WERI-Rb-1 (cell line): ENCODE data around the gene MEGF8.

Source experiments
- DNase-seq: peaks from one replicate; pipeline ENCODE4 v3.0.0-alpha.2; 2020
- H3K27ac ChIP-seq: fragments of 250-450 bp; sonication (Bioruptor Pico); 2 replicates; pipeline ENCODE4 v1.5.1; 2020; ENCODE audit warnings: mild to moderate bottlenecking, moderate library complexity
- H3K27me3 ChIP-seq: fragments of 250-450 bp; sonication (Bioruptor Pico); 2 replicates; pipeline ENCODE4 v1.5.1; 2021; ENCODE audit warnings: mild to moderate bottlenecking, low read depth, moderate library complexity; ENCODE audit not compliant: insufficient read depth, severe bottlenecking
- H3K36me3 ChIP-seq: fragments of 250-450 bp; sonication (Bioruptor Pico); 2 replicates; pipeline ENCODE4 v1.5.1; 2020; ENCODE audit warnings: mild to moderate bottlenecking, moderate library complexity
- H3K4me3 ChIP-seq: 2 replicates; pipeline ENCODE4 v1.5.1; 2011; ENCODE audit warnings: low read depth, mild to moderate bottlenecking, control low read depth, low read length
- H3K9me3 ChIP-seq: fragments of 250-450 bp; sonication (Bioruptor Pico); 2 replicates; pipeline ENCODE4 v1.5.1; 2021; ENCODE audit warnings: mild to moderate bottlenecking, moderate library complexity; ENCODE audit not compliant: severe bottlenecking
- TF ChIP-seq, protein P1 (sequence below): IDR thresholded peaks from 2 replicates; pipeline ENCODE4 v1.5.1; 2011; ENCODE audit warnings: low read depth, mild to moderate bottlenecking, control low read depth, inconsistent platforms, low read length

MEGF8 gene

DNA sequence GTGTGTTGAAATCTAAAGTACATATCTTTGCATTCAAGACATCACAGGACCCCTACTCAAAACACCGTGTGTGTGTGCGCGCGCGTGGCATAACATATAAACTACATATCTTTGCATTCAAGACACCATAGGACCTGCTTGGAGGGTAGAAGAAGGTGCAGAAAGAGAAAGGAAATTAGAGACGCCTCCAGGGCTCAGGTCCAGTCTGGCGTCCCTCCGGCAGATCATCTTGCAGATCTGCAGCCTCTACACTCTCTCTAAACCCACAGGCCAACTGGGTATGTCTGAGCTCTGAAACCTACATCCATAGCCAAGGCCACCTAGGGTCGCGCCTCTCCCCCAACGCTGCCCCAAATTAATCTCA is 22.4 kb upstream of the MEGF8 start:
- Histone ChIP-seq H3K27ac (peak overlapping the region; percentile 92), H3K4me3 (peak overlapping the region; percentile 43), H3K9me3 (no peaks in the 10 kb centered on the region), H3K36me3 (peaks cover 22% of the 10 kb centered on the region), H3K27me3 (no peaks in the 10 kb centered on the region)
- TF ChIP-seq, protein P1, sequence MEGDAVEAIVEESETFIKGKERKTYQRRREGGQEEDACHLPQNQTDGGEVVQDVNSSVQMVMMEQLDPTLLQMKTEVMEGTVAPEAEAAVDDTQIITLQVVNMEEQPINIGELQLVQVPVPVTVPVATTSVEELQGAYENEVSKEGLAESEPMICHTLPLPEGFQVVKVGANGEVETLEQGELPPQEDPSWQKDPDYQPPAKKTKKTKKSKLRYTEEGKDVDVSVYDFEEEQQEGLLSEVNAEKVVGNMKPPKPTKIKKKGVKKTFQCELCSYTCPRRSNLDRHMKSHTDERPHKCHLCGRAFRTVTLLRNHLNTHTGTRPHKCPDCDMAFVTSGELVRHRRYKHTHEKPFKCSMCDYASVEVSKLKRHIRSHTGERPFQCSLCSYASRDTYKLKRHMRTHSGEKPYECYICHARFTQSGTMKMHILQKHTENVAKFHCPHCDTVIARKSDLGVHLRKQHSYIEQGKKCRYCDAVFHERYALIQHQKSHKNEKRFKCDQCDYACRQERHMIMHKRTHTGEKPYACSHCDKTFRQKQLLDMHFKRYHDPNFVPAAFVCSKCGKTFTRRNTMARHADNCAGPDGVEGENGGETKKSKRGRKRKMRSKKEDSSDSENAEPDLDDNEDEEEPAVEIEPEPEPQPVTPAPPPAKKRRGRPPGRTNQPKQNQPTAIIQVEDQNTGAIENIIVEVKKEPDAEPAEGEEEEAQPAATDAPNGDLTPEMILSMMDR = no peak
- DNase-seq = no peak

DNA sequence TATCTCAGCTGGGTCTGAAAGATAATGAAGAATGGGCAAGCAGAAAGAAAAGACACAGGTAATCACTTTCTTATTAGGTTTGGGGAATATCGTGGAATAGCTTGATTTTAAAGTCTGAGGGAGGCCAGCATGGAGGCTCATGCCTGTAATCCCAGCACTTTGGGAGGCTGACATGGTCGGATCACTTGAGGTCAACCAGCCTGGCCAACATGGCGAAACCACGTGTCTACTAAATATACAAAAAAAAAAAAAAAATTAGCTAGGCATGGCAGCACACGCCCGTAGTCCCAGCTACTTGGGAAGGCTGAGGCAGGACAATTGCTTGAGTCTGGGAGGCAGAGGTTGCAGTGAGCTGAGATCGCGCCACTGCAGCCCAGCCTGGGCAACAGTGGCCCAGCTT is 21.6 kb upstream of the MEGF8 start:
- H3K9me3 ChIP-seq = no peaks in the 10 kb centered on the region
- no peak for DNase-seq
- H3K27me3 ChIP-seq = no peaks in the 10 kb centered on the region
- peak overlapping the region; percentile 92; the same call in 1 of the 2 replicates for H3K27ac ChIP-seq
- peaks cover 17% of the 10 kb centered on the region for H3K36me3 ChIP-seq
- no peak overlapping the region for H3K4me3 ChIP-seq
- TF ChIP-seq, protein P1 = no peak

DNA sequence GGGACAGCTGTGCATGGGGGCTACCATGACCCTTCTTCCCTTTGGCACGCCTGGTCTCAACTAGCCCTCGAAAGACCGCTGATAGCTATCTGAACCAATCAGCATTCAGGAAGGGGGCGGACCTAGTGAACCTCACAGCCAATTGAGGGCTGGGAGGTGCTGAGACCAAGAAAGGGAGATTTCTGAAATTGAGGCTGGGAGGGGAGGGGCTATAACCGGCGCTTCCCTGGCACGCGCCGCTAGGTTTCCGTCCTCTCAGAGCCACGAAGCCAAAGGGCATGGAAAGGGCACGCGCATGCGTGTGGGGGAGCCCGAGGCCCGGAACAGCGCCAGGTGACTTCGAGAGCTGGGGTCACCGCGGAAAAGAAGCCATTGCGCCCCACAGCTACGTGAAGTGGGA is 18.8 kb upstream of the MEGF8 start:
- no peaks in the 10 kb centered on the region for H3K27me3 ChIP-seq

GRCh38 chr19:42309686-42310085 is 15.7 kb upstream of the MEGF8 start:
- no peak for DNase-seq
- Histone ChIP-seq H3K9me3 (no peaks in the 10 kb centered on the region), H3K27me3 (no peaks in the 10 kb centered on the region), H3K4me3 (no peak overlapping the region), H3K27ac (no peak overlapping the region), H3K36me3 (no peaks in the 10 kb centered on the region)
- TF ChIP-seq, protein P1 = no peak

More for the DNA sequence above, 18.8 kb upstream of the MEGF8 start:
- no peak for DNase-seq
- TF ChIP-seq, protein P1 = no peak
- Histone ChIP-seq H3K27ac (no peak overlapping the region), H3K36me3 (no peaks in the 10 kb centered on the region; the same call in 1 of the 2 replicates), H3K9me3 (no peaks in the 10 kb centered on the region), H3K4me3 (no peak overlapping the region)

DNA sequence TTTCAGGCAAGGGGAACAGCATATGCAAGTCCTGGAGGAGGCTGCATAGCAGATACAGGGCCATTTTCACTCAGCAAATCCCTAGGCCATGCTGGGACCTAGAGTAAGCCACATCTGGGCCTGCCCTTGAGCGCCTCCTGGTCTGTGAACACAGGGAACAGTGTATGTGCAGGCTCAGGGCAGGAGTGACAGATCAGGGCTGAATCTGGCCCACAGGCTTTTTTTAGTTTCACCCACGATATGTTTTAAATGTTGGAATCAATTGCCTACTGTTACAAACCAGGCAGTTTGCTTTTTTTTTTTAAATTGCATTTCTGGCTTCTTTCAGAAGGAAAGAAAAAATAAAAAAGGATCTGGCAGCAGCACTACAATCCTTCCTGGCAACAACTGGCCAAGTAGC is 13.8 kb upstream of the MEGF8 start:
- no peaks in the 10 kb centered on the region for H3K9me3 ChIP-seq
- H3K36me3 ChIP-seq = peaks cover 4% of the 10 kb centered on the region; the same call in 1 of the 2 replicates
- DNase-seq = peak; percentile 48
- H3K27me3 ChIP-seq = no peaks in the 10 kb centered on the region
- TF ChIP-seq, protein P1 = peak; percentile 23; the same call in 1 of the 2 replicates
- H3K27ac ChIP-seq = no peak overlapping the region
- H3K4me3 ChIP-seq = no peak overlapping the region

DNA sequence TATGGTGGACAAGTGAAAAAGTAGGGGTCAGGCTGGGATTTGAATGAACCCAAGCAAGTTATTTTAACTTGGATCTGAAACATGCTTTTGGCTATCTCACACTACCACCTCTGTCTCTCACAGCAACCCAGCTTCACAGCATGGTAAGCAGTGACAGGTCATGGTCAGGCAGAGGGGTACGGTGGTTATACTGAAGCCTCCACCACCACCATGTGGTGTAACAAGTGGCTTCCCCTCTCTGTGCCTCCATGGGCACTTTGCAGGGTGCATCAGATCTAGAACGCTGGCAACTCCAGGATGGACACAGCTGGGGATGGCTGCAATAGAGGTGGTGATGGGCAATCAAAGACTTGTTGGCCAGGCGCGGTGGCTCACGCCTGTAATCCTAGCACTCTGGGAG is 13.1 kb upstream of the MEGF8 start:
- no peak overlapping the region for H3K4me3 ChIP-seq
- TF ChIP-seq, protein P1 = no peak
- H3K9me3 ChIP-seq = no peaks in the 10 kb centered on the region
- DNase-seq = no peak
- peak overlapping the region; percentile 57 for H3K27ac ChIP-seq
- peaks cover 4% of the 10 kb centered on the region; the same call in 1 of the 2 replicates for H3K36me3 ChIP-seq
- H3K27me3 ChIP-seq = no peaks in the 10 kb centered on the region
